A549 (cell line): ENCODE results near the gene PTOV1. TPM values are rescaled to one million over a fixed set of nuclear protein-coding genes. Genes with fewer than 3 reads are reported as not detected.
A peak's percentile ranks its signal among the peaks of the same experiment; 100 is the strongest.

Experiments used
- ATAC-seq, 2 experiments: fragments of 200-7000 bp in 1 of 2; fragments of >200 bp in 1 of 2; cut with Nextera tagmentation in 1 of 2; cut with Tn5 transposase in 1 of 2; 3 replicates each; pipeline versions ENCODE4 v1.8.0 to v1.9.1; 2018 to 2020; ENCODE audit warnings: mild to moderate bottlenecking in 1 of 2, moderate library complexity in 1 of 2
- CTCF ChIA-PET: fragments of 300-600 bp; sonication (Branson Sonifier 250); formaldehyde crosslinking; extraction: SDS; loops from one replicate; lab custom pipeline; 2021; ENCODE audit warnings: antibody characterized with exemption, inconsistent platforms; lab: Yijun Ruan, JAX
- POLR2A ChIA-PET: fragments of 350-600 bp; formaldehyde crosslinking; extraction: SDS; loops from one replicate; lab custom pipeline; 2021; ENCODE audit warnings: antibody characterized with exemption, inconsistent platforms; lab: Yijun Ruan, JAX
- DNase-seq, 2 experiments: peaks; one replicate each; pipeline versions ENCODE4 v3.0.0 to v3.0.0-alpha.2; 2011 to 2016; ENCODE audit warnings: low read depth in 1 of 2, low spot score in 1 of 2
- FAIRE-seq: peaks from 2 replicates; lab custom pipeline; 2011; peaks lifted over from hg19 to GRCh38; lab: Jason Lieb, UNC
- H3K27ac ChIP-seq, 2 experiments: fragments of >200 bp; sonication (Bioruptor Twin); formaldehyde crosslinking; 3 replicates each; pipeline ENCODE4 v1.5.1; 2016 to 2017
- H3K4me1 ChIP-seq: fragments of >200 bp; sonication (Bioruptor Twin); formaldehyde crosslinking; 3 replicates; pipeline ENCODE4 v1.6.1; 2016
- H3K4me2 ChIP-seq: fragments of >200 bp; sonication (Bioruptor Twin); formaldehyde crosslinking; 3 replicates; pipeline ENCODE4 v1.6.1; 2016
- H3K4me3 ChIP-seq: fragments of >200 bp; sonication (Bioruptor Twin); formaldehyde crosslinking; 3 replicates; pipeline ENCODE4 v1.5.1; 2016
- H3K9me3 ChIP-seq: fragments of >200 bp; sonication (Bioruptor Twin); formaldehyde crosslinking; 3 replicates; pipeline ENCODE4 v1.6.1; 2016
- CBX8 ChIP-seq: fragments of 200-600 bp; sonication (generic); IDR thresholded peaks from 2 replicates; pipeline ENCODE4 v1.6.1; 2016
- CEBPB ChIP-seq, 2 experiments: fragments of >200 bp in 1 of 2; sonication (Bioruptor Twin) in 1 of 2; formaldehyde crosslinking in 1 of 2; IDR thresholded peaks; 2 replicates each; pipeline ENCODE4 v1.6.1; 2012 to 2016
- CHD2 ChIP-seq: fragments of 150-350 bp; IDR thresholded peaks from 2 replicates; pipeline ENCODE4 v1.6.1; 2014; ENCODE audit warnings: low read length; ENCODE audit not compliant: partially characterized antibody
- CHD4 ChIP-seq: fragments of 200-600 bp; sonication (generic); IDR thresholded peaks from 2 replicates; pipeline ENCODE4 v1.6.1; 2016; ENCODE audit warnings: antibody characterized with exemption, mild to moderate bottlenecking, borderline replicate concordance
- EHF ChIP-seq: fragments of 250-450 bp; sonication (Bioruptor Pico); IDR thresholded peaks from 2 replicates; pipeline ENCODE4 v1.5.0; 2020; ENCODE audit warnings: mild to moderate bottlenecking
- EHMT2 ChIP-seq: fragments of 200-600 bp; sonication (generic); IDR thresholded peaks from 2 replicates; pipeline ENCODE4 v1.6.1; 2016; ENCODE audit warnings: antibody characterized with exemption, low read depth, mild to moderate bottlenecking, moderate library complexity
- GATA3 ChIP-seq: IDR thresholded peaks from 2 replicates; pipeline ENCODE4 v1.6.1; 2012; ENCODE audit warnings: borderline replicate concordance
- HDAC2 ChIP-seq: fragments of 200-600 bp; sonication (generic); IDR thresholded peaks from 2 replicates; pipeline ENCODE4 v1.6.1; 2016
- KDM5A ChIP-seq: fragments of 200-600 bp; sonication (generic); IDR thresholded peaks from 2 replicates; pipeline ENCODE4 v1.6.1; 2016; ENCODE audit warnings: antibody characterized with exemption, mild to moderate bottlenecking
- MAFK ChIP-seq: fragments of 450-650 bp; IDR thresholded peaks from 2 replicates; pipeline ENCODE4 v1.6.1; 2014; ENCODE audit not compliant: partially characterized antibody
- NFE2L2 ChIP-seq: fragments of 150-350 bp; conservative IDR thresholded peaks from 2 replicates; pipeline ENCODE4 v1.6.1; 2014; ENCODE audit warnings: low read length
- NPAS2 ChIP-seq: fragments of 250-450 bp; sonication (Bioruptor Pico); IDR thresholded peaks from 2 replicates; pipeline ENCODE4 v1.8.0; 2022; ENCODE audit warnings: mild to moderate bottlenecking, moderate library complexity, borderline replicate concordance
- POLR2A ChIP-seq: IDR thresholded peaks from 2 replicates; pipeline ENCODE4 v1.6.1; 2012; ENCODE audit warnings: mild to moderate bottlenecking, low read length
- RAD21 ChIP-seq, 2 experiments: fragments of >200 bp in 1 of 2; sonication (Bioruptor Twin) in 1 of 2; formaldehyde crosslinking in 1 of 2; IDR thresholded peaks in 1 of 2; conservative IDR thresholded peaks in 1 of 2; 2 replicates in 1 of 2; 3 replicates in 1 of 2; pipeline ENCODE4 v1.6.1; 2012 to 2018; ENCODE audit warnings: inconsistent platforms in 1 of 2
- SMC3 ChIP-seq: fragments of >200 bp; sonication (Bioruptor Twin); formaldehyde crosslinking; IDR thresholded peaks from 3 replicates; pipeline ENCODE4 v1.6.1; 2018; ENCODE audit warnings: inconsistent platforms
- ZC3H11A ChIP-seq: fragments of 450-650 bp; IDR thresholded peaks from 2 replicates; pipeline ENCODE4 v1.6.1; 2014; ENCODE audit warnings: antibody characterized with exemption, mild to moderate bottlenecking
- WGBS: methylation state at CpG from one replicate; pipeline ENCODE4 v1.1.6; 2017; ENCODE audit errors: missing lambda C conversion rate; 5-methylcytosine and 5-hydroxymethylcytosine counted together
- polyA plus RNA-seq, 4 experiments: library from polyadenylated mRNA; depleted of rRNA in 3 of 4; stranded (reverse); fragments of >200 nt; fragmentation: RNase III in 1 of 4; extraction: RNeasy Plus Mini Kit Qiagen cat#74134 plus additional on column Dnase treatment in 1 of 4; gene quantifications; 2 replicates in 3 of 4; 3 replicates in 1 of 4; pipeline ENCODE4 v1.2.3, GENCODE V29; 2011 to 2017
- TF ChIP-seq, protein P1 (sequence below): IDR thresholded peaks from 2 replicates; pipeline ENCODE4 v1.6.1; 2012; ENCODE audit warnings: low read depth, borderline replicate concordance
- TF ChIP-seq, protein P2 (sequence below): IDR thresholded peaks from 2 replicates; pipeline ENCODE4 v1.6.1; 2012
- TF ChIP-seq, protein P3 (sequence below): fragments of >200 bp; sonication (Bioruptor Twin); formaldehyde crosslinking; IDR thresholded peaks from 3 replicates; pipeline ENCODE4 v1.5.1; 2016
- TF ChIP-seq, protein P4 (sequence below): fragments of >200 bp; sonication (Bioruptor Twin); formaldehyde crosslinking; IDR thresholded peaks from 3 replicates; pipeline ENCODE4 v1.6.1; 2016
- TF ChIP-seq, protein P5 (sequence below): fragments of 200-600 bp; sonication (generic); IDR thresholded peaks from 2 replicates; pipeline ENCODE4 v1.6.1; 2016; ENCODE audit warnings: antibody characterized with exemption, mild to moderate bottlenecking, moderate library complexity
- TF ChIP-seq, protein P6 (sequence below): fragments of 450-650 bp; IDR thresholded peaks from 2 replicates; pipeline ENCODE4 v1.6.1; 2014; ENCODE audit warnings: antibody characterized with exemption

PTOV1 gene
- polyA plus RNA-seq, 2 of the 4 experiments (the other 2 are of a cell fraction), result 27.7 to 147 TPM

DNA sequence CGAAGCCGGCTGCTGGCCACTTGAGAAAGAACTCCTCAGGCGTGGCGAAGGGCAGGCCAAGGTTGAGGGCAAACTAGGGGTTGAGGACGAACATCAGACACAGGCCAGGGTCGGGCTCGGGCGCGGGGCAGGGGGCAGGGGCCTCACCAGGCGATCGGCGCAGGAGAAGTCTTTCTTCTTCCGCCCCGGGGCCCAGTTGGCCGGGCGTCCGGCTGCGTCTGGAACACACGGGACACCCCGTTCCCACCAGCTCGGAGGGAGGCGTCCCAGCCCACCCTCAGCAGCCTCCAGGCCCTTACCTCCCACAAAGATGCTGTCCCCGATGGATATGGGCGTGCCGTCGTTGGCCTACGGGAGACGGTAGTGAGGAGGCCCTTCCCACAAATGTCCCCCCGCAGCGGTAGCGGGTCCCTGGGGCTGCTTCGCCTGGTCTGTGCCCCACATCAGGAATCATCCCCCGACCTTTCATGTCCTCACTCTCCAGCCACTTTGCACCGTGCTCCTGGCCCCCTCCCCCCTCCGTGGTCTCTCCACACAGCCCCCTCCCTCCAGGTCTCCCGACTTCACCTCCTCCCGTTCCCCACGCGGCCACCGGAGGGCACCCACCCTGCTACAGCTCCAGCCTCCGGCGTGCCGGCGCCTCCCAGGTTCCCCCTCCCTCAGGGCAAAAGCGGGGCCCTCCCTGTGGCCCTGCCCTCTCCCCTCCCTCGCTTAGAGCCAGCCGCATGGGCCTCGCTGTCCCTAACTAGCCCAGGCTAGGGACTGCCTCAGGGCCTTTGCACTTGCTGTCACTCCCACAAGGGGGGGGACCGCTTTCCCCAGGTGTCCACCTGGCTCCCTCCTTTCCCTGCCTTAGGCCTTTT, 11.7 kb downstream of the PTOV1 start:
- 83% methylated on average over 47 of the region's 49 CpGs for WGBS
- ATAC-seq (no peak), DNase-seq (no peak), FAIRE-seq (no peak)
- TF ChIP-seq, protein P1, sequence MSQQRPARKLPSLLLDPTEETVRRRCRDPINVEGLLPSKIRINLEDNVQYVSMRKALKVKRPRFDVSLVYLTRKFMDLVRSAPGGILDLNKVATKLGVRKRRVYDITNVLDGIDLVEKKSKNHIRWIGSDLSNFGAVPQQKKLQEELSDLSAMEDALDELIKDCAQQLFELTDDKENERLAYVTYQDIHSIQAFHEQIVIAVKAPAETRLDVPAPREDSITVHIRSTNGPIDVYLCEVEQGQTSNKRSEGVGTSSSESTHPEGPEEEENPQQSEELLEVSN, result no peak
- TF ChIP-seq SMC3, result peak; percentile 26; the same call in 1 of the 3 replicates
- TF ChIP-seq KDM5A, result no peak
- TF ChIP-seq, protein P2, sequence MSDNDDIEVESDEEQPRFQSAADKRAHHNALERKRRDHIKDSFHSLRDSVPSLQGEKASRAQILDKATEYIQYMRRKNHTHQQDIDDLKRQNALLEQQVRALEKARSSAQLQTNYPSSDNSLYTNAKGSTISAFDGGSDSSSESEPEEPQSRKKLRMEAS, result 0 out of 2 replicates have a peak, but pooled peaks have one; percentile 35
- TF ChIP-seq, protein P3, sequence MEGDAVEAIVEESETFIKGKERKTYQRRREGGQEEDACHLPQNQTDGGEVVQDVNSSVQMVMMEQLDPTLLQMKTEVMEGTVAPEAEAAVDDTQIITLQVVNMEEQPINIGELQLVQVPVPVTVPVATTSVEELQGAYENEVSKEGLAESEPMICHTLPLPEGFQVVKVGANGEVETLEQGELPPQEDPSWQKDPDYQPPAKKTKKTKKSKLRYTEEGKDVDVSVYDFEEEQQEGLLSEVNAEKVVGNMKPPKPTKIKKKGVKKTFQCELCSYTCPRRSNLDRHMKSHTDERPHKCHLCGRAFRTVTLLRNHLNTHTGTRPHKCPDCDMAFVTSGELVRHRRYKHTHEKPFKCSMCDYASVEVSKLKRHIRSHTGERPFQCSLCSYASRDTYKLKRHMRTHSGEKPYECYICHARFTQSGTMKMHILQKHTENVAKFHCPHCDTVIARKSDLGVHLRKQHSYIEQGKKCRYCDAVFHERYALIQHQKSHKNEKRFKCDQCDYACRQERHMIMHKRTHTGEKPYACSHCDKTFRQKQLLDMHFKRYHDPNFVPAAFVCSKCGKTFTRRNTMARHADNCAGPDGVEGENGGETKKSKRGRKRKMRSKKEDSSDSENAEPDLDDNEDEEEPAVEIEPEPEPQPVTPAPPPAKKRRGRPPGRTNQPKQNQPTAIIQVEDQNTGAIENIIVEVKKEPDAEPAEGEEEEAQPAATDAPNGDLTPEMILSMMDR, result peak; percentile 44
- TF ChIP-seq RAD21 (conservative IDR thresholded peaks at IDR 0.05 in 1 of 2, IDR thresholded peaks at IDR 0.05 in 1 of 2), result peak in 1 of 2 experiments; percentile 12; a peak in 1 of 5 replicates
- Histone ChIP-seq H3K4me1 (peaks cover 47% of the 10 kb centered on the region), H3K4me3 (no peak overlapping the region), H3K27ac (no peak overlapping the region), H3K9me3 (no peaks in the 10 kb centered on the region), H3K4me2 (no peak overlapping the region)
- CTCF ChIA-PET, result interaction anchor here (0.9 to 1.9 kb wide), 7 partner anchors 8 to 274 kb away, joined by 3 to 7 read pairs (median 6); no protein-coding TSS in a partner anchor
- POLR2A ChIA-PET, result interaction anchor here (0.6 to 0.8 kb wide), 2 partner anchors 11 to 188 kb away, joined by 3 to 5 read pairs; partner anchors contain the start of gene PTOV1

DNA sequence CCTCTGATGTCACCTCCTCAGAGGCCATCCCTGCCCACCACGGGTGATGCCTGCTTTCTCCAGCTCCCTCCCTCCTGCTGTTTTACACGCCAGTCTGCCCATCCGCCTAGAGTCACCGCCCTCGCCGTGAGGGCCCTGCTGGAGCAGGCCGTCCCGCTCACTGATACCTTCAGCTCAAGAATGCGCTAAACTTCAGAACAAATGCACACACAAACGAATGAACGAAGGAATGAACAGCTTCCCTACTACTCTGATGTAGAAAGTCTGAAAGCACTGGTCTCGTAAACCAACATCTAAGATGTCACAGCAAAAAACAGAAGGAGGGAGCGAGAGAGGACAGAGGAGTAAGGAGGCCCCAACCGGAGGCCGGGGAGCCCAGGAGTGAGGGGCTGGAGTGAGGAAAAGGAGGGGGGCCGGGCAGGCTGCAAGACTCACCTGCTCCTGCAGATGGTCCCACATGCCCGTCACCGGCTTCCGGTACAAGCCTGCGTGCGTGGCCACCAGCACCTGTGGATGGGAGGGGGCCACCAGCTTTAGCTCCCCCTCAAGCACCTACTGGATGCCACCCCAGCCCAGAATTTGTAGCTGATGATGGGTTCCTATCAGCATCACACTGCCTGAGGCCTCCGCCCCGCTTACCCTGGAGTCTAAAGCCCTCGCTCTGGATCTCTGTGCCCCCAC, 12.4 kb downstream of the PTOV1 start:
- POLR2A ChIA-PET, result interaction anchor here (1.1 kb wide), 1 partner anchor 13 kb away, joined by 3 read pairs; no protein-coding TSS in a partner anchor
- H3K27ac ChIP-seq, result no peak overlapping the region
- no peak for ATAC-seq
- H3K4me1 ChIP-seq, result peaks cover 51% of the 10 kb centered on the region
- H3K4me2 ChIP-seq, result no peak overlapping the region
- no peak overlapping the region for H3K4me3 ChIP-seq
- DNase-seq, result no peak
- no peak for TF ChIP-seq RAD21 (conservative IDR thresholded peaks at IDR 0.05 in 1 of 2, IDR thresholded peaks at IDR 0.05 in 1 of 2)
- TF ChIP-seq, protein P4, sequence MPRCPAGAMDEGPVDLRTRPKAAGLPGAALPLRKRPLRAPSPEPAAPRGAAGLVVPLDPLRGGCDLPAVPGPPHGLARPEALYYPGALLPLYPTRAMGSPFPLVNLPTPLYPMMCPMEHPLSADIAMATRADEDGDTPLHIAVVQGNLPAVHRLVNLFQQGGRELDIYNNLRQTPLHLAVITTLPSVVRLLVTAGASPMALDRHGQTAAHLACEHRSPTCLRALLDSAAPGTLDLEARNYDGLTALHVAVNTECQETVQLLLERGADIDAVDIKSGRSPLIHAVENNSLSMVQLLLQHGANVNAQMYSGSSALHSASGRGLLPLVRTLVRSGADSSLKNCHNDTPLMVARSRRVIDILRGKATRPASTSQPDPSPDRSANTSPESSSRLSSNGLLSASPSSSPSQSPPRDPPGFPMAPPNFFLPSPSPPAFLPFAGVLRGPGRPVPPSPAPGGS, result no peak
- no peak for TF ChIP-seq GATA3
- no peak for TF ChIP-seq KDM5A
- TF ChIP-seq ZC3H11A, result no peak
- no peak for TF ChIP-seq CHD4
- no peak for TF ChIP-seq CEBPB (IDR thresholded peaks at IDR 0.05)
- TF ChIP-seq EHF (CRISPR knock-in tag), result no peak
- TF ChIP-seq NPAS2 (CRISPR knock-in tag), result no peak
- TF ChIP-seq, protein P5, sequence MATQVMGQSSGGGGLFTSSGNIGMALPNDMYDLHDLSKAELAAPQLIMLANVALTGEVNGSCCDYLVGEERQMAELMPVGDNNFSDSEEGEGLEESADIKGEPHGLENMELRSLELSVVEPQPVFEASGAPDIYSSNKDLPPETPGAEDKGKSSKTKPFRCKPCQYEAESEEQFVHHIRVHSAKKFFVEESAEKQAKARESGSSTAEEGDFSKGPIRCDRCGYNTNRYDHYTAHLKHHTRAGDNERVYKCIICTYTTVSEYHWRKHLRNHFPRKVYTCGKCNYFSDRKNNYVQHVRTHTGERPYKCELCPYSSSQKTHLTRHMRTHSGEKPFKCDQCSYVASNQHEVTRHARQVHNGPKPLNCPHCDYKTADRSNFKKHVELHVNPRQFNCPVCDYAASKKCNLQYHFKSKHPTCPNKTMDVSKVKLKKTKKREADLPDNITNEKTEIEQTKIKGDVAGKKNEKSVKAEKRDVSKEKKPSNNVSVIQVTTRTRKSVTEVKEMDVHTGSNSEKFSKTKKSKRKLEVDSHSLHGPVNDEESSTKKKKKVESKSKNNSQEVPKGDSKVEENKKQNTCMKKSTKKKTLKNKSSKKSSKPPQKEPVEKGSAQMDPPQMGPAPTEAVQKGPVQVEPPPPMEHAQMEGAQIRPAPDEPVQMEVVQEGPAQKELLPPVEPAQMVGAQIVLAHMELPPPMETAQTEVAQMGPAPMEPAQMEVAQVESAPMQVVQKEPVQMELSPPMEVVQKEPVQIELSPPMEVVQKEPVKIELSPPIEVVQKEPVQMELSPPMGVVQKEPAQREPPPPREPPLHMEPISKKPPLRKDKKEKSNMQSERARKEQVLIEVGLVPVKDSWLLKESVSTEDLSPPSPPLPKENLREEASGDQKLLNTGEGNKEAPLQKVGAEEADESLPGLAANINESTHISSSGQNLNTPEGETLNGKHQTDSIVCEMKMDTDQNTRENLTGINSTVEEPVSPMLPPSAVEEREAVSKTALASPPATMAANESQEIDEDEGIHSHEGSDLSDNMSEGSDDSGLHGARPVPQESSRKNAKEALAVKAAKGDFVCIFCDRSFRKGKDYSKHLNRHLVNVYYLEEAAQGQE, result no peak
- no peak for TF ChIP-seq MAFK
- no peak for TF ChIP-seq HDAC2
- TF ChIP-seq EHMT2, result no peak
- no peak for TF ChIP-seq CHD2
- no peak for TF ChIP-seq POLR2A
- no peak for TF ChIP-seq CBX8
- TF ChIP-seq NFE2L2, result no peak
- TF ChIP-seq, protein P6, sequence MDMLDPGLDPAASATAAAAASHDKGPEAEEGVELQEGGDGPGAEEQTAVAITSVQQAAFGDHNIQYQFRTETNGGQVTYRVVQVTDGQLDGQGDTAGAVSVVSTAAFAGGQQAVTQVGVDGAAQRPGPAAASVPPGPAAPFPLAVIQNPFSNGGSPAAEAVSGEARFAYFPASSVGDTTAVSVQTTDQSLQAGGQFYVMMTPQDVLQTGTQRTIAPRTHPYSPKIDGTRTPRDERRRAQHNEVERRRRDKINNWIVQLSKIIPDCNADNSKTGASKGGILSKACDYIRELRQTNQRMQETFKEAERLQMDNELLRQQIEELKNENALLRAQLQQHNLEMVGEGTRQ, result no peak
- TF ChIP-seq, all 56 proteins: peak for 0
- FAIRE-seq, result no peak
- CTCF ChIA-PET, result interaction anchor here (1.1 to 1.9 kb wide), 7 partner anchors 9 to 273 kb away, joined by 3 to 7 read pairs (median 6); no protein-coding TSS in a partner anchor
- H3K9me3 ChIP-seq, result no peaks in the 10 kb centered on the region
- WGBS, result 90% methylated on average over 24 of the region's 24 CpGs
